NCI-H526 treated with DMSO at 0.1 percent for 48 hours (cell line): ENCODE data around the gene BNIP5.

Experiments
- DNase-seq: peaks from one replicate; lab custom pipeline; 2025; lab: John Stamatoyannopoulos, UW

BNIP5 gene

GRCh38 chr6:36296240-36296639 is 40.4 kb downstream of the BNIP5 start:
- no peak for DNase-seq

GRCh38 chr6:36292170-36292569 is 44.5 kb downstream of the BNIP5 start:
- no peak for DNase-seq

DNA sequence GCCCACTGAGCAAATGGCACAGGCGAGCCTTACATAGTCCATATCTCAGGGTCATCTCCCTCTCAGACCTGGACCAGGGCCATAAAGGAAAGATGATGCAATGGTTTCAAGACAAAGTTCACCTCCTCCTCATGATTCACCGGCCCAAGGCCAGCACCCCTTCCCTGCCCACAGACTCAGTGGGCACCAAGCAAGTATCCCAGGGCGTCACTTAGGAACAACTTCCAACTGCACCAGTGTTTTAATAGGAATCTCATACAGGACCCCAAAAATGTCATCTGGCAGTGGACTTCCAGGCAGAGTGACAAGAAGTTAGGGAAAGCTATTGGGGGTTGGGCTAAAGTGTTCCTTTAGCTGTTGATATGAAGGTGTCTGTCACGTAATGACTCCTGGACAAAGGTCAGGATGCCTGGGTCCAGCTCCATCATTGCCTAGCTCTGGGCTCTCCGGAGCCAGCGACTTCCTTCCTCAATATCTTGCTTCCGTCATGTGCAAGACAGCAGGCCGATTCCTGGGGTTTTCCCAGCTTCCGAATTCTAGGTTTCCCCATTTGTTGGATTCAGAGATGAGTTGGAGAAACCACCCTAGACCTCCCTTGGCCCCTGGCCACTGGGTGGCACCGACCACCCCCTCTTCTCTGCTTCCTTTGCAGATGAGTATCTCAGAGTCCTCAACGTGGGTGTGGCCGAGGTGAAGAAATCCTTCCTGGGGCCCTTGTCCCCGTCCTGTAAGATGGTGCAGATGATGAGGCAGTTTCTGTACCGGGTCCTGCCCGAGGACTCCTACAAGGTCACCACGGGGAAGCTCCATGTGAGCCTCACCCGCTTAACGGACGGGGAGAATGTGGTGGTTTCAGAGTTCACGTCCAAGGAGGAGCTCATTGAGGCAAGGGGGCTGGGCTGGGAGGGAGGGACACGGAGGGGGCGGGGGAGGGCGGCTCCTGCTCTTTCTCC is 45.7 kb downstream of the BNIP5 start:
- DNase-seq: no peak

- peak; percentile 78 for DNase-seq
Measured at GRCh38 chr6:36289281-36289878, 47.3 kb downstream of the BNIP5 start.

DNA sequence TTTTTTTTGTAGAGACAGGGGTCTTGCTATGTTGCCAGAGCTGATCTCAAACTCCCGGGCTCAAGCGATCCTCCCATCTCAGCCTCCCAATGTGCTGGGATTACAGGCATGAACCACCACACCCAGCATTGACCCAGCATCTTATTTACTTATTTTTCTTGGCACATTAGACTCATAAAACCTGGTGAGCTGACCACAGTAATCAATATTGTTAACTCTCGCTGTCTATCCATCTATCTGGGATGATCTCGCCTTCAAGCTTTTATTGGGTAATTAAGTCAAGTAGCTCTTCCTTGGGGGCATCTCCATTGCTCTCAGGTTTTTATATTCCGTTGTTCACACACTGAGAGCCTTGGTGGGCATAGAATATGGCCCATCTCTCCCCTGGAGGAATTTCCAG is 49.8 kb downstream of the BNIP5 start:
- DNase-seq: no peak

- DNase-seq: no peak
Measured at GRCh38 chr6:36285797-36286196, 50.9 kb downstream of the BNIP5 start.

GRCh38 chr6:36285187-36285671 is 51.5 kb downstream of the BNIP5 start:
- DNase-seq: no peak

DNA sequence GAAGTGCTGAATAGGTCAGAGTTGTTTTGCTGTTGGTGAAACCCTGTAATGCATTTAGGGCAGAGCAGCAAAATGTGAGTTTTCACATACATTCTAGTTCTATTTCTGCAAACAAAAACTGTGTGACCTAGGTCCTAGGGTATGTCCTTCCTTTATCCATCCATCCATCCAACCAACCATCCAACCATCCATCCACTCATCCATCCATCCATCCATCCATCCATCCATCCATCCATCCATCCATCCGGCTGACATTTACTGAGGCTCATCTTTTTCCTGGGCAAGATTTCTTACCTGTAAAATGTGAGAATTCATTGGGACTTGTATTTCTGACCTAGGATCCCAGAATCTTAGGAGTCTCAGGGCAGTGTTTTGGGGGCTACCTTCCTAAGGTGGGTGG is 52.3 kb downstream of the BNIP5 start:
- no peak for DNase-seq

DNA sequence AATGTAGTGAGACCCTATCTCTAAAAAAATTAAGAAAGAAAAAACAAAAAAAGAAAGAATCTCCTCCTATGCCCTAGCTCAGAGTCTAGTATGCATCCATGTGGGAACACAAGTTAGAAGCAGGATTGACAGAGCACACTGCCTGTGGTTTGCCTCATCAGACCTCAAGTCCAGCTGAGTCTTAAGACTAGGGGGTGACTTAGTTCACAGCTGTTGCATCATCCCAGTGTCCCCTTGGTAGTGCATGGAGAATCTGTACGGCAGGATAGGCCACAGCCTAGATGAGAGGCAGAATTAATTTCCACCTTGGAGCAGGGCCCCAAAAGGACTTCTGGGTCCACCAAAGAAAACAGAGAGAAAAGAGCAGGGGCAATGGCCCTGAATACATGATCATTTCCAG is 53.1 kb downstream of the BNIP5 start:
- no peak for DNase-seq

GRCh38 chr6:36280983-36281382 is 55.7 kb downstream of the BNIP5 start:
- DNase-seq: no peak

DNA sequence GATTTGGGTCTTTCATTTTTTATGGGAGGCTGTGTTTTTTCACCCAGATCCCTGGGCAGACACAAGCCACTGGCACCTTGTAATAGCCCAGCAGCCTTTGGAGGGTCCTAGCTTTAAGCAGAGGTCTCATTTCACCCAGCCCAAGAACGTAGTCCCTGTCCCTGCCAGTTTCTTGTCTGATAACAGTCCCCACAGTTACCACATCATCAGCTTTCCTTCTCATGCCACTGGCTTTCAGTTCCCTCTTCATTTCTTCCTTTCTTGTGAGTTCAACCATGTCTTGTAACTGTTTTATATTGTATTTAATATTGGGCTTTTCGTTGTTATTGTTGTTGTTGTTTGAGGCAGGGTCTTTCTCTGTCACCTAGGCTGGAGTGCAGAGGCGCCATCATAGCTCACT is 56.2 kb downstream of the BNIP5 start:
- no peak for DNase-seq

GRCh38 chr6:36277946-36278470 is 58.7 kb downstream of the BNIP5 start:
- DNase-seq: no peak

DNA sequence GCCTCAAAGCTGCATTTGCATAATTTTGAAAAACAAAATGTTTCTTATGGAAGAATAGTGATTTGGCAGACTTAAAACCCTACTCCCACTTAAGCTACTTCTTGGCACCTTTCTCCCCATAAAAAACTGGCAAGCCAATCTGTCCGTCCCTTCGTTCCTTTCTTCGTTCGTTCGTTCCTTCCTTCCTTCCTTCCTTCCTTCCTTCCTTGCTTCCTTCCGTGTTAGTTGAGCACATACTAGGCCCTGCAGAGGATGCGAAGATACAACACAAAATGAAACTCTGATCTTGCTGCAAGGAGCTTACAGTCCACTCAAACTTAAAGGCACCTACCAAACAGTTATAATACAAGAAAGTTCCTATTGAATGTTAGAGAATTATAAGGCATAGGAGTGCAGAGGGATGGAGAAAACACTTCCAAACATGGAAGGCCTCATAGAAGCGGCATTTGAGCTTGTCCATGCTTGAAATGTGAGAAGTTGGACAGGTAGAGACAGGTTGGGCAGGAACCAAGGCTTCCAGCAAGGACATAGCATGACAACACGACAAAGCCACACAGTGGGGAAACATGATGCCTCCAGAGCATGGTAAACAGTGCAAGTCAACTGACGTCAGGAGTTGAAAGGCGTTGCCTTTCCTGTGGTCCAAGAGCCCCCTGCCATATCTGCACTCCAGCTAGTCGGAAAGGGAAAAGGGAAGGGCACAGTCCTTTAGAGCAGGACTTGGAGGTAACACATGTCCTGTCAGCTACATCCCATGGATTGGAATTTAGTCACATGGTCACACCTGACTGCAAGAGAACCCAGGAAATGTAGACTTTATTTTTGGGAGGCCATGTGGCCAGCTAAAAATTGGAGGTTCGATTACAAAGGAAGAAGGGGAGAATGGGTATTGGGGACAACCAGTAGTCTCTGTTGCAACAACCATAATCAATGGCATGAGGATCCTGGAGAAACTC is 59.8 kb downstream of the BNIP5 start:
- DNase-seq: no peak

GRCh38 chr6:36273802-36274514 is 62.7 kb downstream of the BNIP5 start:
- DNase-seq: no peak

GRCh38 chr6:36273067-36273466 is 63.6 kb downstream of the BNIP5 start:
- DNase-seq: no peak

GRCh38 chr6:36272234-36272633 is 64.5 kb downstream of the BNIP5 start:
- DNase-seq: no peak

DNA sequence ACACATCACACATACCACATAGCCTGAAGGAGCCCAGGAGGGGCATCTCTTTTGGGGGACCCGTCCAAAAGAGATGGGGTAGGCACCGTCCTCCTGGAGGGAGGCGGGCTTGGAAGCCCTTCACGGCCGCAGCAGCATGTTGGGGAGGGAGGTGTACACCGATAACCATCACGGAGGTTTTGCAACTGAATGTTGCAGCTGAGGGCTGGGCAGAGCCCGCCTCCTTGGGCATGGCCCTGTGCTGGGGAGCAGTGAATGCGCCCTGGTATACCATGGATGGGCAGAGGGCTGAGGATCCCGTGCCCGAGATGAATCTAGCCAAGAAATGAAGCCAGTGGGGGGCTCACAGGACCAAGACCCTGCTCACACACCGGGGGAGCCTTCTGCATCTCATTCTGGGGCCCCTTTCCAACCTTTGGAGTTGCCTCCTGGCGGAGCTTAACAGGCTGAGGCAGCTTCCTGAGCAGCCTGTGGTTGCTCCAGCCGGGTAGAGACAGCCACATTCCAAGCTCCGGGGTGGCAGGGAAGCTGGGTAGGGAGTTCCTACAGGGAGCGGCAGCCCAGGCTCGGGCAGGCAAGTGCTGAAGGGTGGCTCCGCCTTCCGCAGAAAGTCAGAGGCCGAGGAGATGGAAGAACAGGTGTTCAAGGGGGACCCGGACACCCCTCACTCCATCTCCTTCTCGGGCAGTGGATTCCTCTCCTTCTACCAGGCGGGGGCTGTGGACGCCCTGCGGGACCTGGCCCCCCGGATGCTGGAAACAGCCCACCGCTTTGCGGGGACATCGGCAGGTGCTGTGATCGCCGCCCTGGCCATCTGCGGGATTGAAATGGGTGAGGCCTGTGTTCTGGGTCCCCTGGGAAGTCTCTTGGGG is 66.6 kb downstream of the BNIP5 start, which contains the start of gene PNPLA1:
PNPLA1 (plus strand) TSS at position 227 of the 872 bp plus-strand sequence; CDS start at position 627, 400 bp downstream.
- no peak for DNase-seq

- no peak for DNase-seq
Measured at GRCh38 chr6:36268478-36269275, 68.0 kb downstream of the BNIP5 start.
